ENCODE measurements around the gene TMEM62. TPM values are rescaled to one million over a fixed set of nuclear protein-coding genes. Genes with fewer than 3 reads are reported as not detected.

TMEM62 gene
- total and polyA plus RNA-seq, 2 of the 8 experiments (the other 6 are each of a cell fraction or from before 2014, with no cell fraction given) = 2.0 to 4.0 TPM

- TF ChIP-seq EP300 (IDR thresholded peaks at IDR 0.05; ENCODE audit: borderline replicate concordance in 1 of 2, low read depth in 2 of 2, low read length in 2 of 2) = no peak
These were observed 73.6 kb downstream of the TMEM62 start (continued) for GRCh38 chr15:43207024-43207423.
